Omental fat pad (tissue), 4 donors: ENCODE measurements around the gene OR6Q1. TPM values are rescaled to one million over a fixed set of nuclear protein-coding genes. Genes with fewer than 3 reads are reported as not detected.

Experiments used
- ATAC-seq: fragments of 150-250 bp; one replicate; pipeline ENCODE4 v1.9.1; 2016; ENCODE audit warnings: mild to moderate bottlenecking, moderate library complexity; ENCODE audit not compliant: low FRiP score
- DNase-seq: peaks from one replicate; pipeline ENCODE4 v3.0.0-alpha.2; 2019; ENCODE audit warnings: low spot score
- total RNA-seq, 4 donors: library from RNA; depleted of rRNA; stranded (reverse); fragments of >200 nt; gene quantifications; one replicate each; pipeline ENCODE4 v1.1.0, GENCODE V29; 2016
- TF ChIP-seq, protein P1 (sequence below), 3 donors: fragments of 450-650 bp; IDR thresholded peaks; one replicate each; pipeline ENCODE4 v1.5.1; 2016 to 2017; ENCODE audit warnings: antibody characterized with exemption in 3 of 3, mild to moderate bottlenecking in 3 of 3, moderate library complexity in 2 of 3

OR6Q1 gene
- total RNA-seq, 4 donors from 2014 or later, result not detected

DNA sequence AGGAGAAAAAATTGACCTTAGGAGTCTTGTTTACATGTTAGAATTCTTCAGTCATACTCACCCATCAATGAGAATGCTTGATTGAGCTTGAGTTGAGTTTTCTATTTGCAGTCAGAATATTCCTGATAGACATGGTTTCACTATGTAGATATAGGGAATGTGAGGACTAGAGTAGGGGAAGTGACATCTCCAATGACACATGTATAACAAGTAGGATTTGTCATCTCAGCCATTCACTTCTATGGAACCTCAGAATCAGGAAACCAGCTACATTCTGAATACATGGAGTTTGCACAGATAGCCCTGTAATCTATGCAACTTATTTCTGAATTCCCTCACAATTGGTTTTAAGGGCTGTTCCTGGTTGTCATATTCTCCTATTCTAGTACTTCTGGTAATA lies 27.2 kb upstream of the OR6Q1 start:
- no peak for ATAC-seq
- TF ChIP-seq, protein P1, sequence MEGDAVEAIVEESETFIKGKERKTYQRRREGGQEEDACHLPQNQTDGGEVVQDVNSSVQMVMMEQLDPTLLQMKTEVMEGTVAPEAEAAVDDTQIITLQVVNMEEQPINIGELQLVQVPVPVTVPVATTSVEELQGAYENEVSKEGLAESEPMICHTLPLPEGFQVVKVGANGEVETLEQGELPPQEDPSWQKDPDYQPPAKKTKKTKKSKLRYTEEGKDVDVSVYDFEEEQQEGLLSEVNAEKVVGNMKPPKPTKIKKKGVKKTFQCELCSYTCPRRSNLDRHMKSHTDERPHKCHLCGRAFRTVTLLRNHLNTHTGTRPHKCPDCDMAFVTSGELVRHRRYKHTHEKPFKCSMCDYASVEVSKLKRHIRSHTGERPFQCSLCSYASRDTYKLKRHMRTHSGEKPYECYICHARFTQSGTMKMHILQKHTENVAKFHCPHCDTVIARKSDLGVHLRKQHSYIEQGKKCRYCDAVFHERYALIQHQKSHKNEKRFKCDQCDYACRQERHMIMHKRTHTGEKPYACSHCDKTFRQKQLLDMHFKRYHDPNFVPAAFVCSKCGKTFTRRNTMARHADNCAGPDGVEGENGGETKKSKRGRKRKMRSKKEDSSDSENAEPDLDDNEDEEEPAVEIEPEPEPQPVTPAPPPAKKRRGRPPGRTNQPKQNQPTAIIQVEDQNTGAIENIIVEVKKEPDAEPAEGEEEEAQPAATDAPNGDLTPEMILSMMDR (IDR thresholded peaks at IDR 0.05), result no peak
- DNase-seq, result no peak

DNA sequence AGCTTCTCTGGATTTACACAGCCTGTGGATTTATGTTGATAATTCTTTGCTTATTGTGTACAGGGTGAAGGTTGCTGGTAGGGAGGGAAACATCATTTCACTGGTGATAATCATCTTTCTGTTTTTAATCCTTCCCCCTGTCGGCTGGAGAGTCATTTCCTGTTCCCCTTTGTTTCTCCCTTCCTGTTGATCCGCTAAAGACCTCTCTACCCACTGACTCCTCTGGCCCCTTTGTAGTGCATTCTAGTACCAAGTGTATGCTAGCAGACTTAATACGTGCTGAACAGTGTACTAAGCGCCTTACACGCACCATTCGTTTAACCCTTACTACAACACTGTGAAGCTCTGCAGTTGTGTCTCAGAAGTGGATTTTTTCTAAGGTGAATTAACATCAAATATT lies 26.1 kb upstream of the OR6Q1 start:
- ATAC-seq, result no peak
- TF ChIP-seq, protein P1 (IDR thresholded peaks at IDR 0.05), result no peak
- DNase-seq, result no peak

DNA sequence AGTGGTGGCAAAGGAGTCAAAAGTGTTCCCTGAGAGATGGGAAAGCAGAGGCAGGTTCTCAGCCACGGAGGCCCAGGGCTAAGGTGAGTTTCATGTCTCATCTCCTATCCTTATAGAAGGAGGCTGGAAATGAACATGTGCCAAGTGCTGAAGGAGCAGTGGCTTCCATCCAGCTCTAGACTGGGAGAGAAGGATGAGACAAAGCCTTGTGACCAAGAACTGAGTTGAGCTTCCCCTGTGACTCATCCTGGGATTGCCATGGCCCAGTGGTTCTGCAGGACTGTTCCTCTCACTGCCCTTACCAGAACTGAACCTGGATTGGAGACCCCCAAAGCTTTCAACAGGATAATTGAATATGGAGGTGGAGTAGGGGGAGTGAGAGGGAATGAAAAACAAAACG lies 23.8 kb upstream of the OR6Q1 start:
- no peak for DNase-seq
- no peak for ATAC-seq
- TF ChIP-seq, protein P1 (IDR thresholded peaks at IDR 0.05), result no peak

DNA sequence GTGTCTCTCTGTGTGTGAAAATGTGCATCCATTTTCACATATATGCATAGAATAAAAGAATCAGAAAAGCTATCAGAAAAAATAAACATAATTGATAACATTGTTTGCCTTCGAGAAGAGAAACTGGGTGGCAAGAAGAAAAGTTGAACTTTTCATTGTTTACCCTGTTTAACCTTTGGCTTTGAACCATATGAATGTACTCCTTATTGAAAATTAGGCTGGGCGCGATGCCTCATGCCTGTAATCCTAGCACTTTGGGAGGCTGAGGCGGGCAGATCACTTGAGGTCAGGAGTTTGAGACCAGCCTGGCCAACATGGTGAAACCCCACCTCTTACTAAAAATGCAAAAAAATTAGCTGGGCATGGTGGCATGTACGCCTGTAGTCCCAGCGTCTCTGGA lies 19.0 kb upstream of the OR6Q1 start:
- DNase-seq, result no peak
- TF ChIP-seq, protein P1 (IDR thresholded peaks at IDR 0.05), result no peak

DNA sequence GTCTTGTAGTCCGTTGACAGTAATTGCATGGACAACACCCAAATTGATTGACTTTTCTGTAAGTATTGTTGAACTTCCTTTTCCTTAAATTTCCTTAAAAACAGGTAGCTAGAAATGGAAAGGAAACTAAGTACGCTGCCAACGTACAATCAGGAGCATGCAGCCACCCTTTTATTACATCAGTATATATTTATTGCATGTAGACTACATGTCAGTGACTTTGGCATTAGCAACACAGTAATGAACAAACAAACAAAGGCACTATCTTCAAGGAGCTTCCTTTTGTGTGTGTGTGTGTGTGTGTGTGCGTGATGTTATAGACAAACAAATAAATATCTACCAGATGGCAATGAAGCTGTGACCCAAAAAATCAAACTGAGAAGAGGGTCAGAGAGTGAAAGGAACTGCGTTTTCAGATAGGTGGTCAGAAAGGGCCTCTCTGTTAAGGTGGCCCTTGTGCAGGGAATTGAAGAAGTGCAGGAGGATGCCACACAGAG lies 7.3 kb upstream of the OR6Q1 start, which contains the start of gene OR9Q1:
Gene OR9Q1 (plus strand): TSS at position 447 of the 497 bp plus-strand sequence. CDS start 155,564 bp downstream, outside the sequence.
- TF ChIP-seq, protein P1 (IDR thresholded peaks at IDR 0.05), result no peak
- ATAC-seq (no peak), DNase-seq (no peak)

More for the DNA sequence above, 19.0 kb upstream of the OR6Q1 start:
- no peak for ATAC-seq

DNA sequence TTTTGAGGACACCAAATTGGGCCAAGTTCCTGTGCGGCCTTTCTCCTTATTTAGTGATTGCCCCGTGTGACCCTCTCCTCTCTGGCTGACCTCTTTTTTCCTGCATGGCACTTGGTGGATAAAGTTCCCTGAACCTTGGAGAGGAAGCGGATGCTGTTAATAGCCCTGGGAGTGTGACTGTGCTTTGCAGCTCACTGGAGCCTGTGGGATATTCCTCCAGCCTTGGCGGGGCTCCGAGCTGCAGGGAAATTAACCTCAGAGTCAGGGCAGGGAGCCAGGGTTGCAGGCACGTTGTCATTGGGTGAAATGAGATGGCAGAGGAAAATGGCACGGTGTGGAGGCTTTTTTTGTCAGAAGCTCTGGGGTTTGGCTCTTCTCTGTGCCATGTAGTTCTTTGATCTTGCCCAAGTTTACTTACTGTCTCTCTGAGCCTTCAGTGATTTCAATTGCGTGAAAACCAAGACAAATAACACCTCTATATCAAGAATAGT lies 6.1 kb upstream of the OR6Q1 start:
- DNase-seq, result no peak
- ATAC-seq, result no peak
- TF ChIP-seq, protein P1 (IDR thresholded peaks at IDR 0.05), result no peak

DNA sequence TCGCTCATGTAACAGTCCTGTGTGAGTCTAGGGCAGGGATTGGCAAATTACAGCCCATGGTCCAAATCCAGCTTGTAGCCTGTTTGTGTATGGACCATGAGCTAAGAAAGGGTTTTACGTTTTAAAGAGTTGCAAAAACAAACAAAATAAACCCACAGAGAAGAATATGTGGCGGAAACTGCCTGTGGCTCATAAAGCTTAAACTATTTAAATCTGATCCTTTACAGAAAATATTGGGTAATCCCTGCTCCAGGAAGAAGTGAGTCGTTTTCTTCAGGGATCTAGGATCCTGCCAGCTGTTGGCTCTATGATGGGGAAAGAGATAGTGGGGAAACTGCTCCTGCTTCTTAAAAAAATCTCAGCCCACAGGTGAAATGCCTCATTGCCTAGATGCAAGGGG lies 3.4 kb upstream of the OR6Q1 start:
- ATAC-seq, result no peak
- TF ChIP-seq, protein P1 (IDR thresholded peaks at IDR 0.05), result no peak
- DNase-seq, result no peak
